ENCODE measurements around the gene KRT14. TPM values are rescaled to one million over a fixed set of nuclear protein-coding genes. Genes with fewer than 3 reads are reported as not detected.

Gene KRT14
- total RNA-seq, 4 donors from 2014 or later = 2.9 TPM; not detected in 3

- no peak overlapping the region for H3K27ac ChIP-seq (replicated peaks in 1 of 4)
- intact Hi-C loops (cut with DNase I) = no loop called here
- no peaks in the 10 kb centered on the region for H3K4me1 ChIP-seq
- H3K9me3 ChIP-seq = no peaks in the 10 kb centered on the region
- TF ChIP-seq POLR2A (IDR thresholded peaks at IDR 0.05; ENCODE audit: low read depth) = no peak
- no peak for TF ChIP-seq POLR2AphosphoS5 (IDR thresholded peaks at IDR 0.05)
- no peak for TF ChIP-seq CTCF (IDR thresholded peaks at IDR 0.05)
- TF ChIP-seq EP300 (IDR thresholded peaks at IDR 0.05) = no peak
- H3K27me3 ChIP-seq = peaks cover 0 to 34% (median 0%) of the 10 kb centered on the region in 4 donors
- no peak for DNase-seq (ENCODE audit: extremely low spot score)
- H3K4me3 ChIP-seq = no peak overlapping the region
- H3K36me3 ChIP-seq = no peaks in the 10 kb centered on the region
Measured at GRCh38 chr17:41565338-41565737, 21.4 kb downstream of the KRT14 start.

GRCh38 chr17:41563607-41564170 is 23.0 kb downstream of the KRT14 start:
- Histone ChIP-seq H3K4me1 (no peaks in the 10 kb centered on the region), H3K27me3 (peaks cover 0 to 39% (median 0%) of the 10 kb centered on the region in 4 donors), H3K27ac (replicated peaks in 1 of 4) (no peak overlapping the region), H3K36me3 (no peaks in the 10 kb centered on the region), H3K9me3 (no peaks in the 10 kb centered on the region), H3K4me3 (no peak overlapping the region)
- TF ChIP-seq CTCF (IDR thresholded peaks at IDR 0.05) (no peak), POLR2AphosphoS5 (IDR thresholded peaks at IDR 0.05) (no peak), POLR2A (IDR thresholded peaks at IDR 0.05; ENCODE audit: low read depth) (no peak), EP300 (IDR thresholded peaks at IDR 0.05) (no peak)
- intact Hi-C loops (cut with DNase I) = no loop called here
- no peak for DNase-seq (ENCODE audit: extremely low spot score)
- 37% methylated on average over 3 of the region's 3 CpGs for WGBS

DNA sequence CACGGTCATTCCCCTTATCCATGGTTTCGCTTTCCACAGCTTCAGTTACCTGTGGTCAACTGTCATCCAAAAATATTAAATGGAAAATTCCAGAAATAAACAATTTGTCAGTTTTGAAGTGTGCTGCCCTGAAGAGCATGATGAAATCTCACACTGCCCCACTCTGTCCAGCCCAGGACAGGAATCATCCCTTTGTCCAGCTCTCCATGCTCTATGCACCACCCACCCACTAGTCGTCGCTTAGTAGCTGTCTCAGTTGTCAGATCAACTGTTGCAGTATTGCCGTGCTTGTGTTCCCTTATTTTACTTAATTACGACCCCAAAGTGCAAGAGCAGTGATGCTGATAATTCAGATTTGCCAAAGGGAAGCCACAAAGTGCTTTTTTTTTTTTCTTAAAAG is 25.1 kb downstream of the KRT14 start:
- Histone ChIP-seq H3K27ac (replicated peaks in 1 of 4) (no peak overlapping the region), H3K36me3 (no peaks in the 10 kb centered on the region), H3K4me1 (no peaks in the 10 kb centered on the region), H3K4me3 (no peak overlapping the region), H3K9me3 (no peaks in the 10 kb centered on the region), H3K27me3 (peaks cover 0 to 42% (median 0%) of the 10 kb centered on the region in 4 donors)
- 80% methylated on average over 6 of the region's 6 CpGs for WGBS
- DNase-seq (ENCODE audit: extremely low spot score) = no peak
- no peak for TF ChIP-seq CTCF (IDR thresholded peaks at IDR 0.05)
- intact Hi-C loops (cut with DNase I) = no loop called here

DNA sequence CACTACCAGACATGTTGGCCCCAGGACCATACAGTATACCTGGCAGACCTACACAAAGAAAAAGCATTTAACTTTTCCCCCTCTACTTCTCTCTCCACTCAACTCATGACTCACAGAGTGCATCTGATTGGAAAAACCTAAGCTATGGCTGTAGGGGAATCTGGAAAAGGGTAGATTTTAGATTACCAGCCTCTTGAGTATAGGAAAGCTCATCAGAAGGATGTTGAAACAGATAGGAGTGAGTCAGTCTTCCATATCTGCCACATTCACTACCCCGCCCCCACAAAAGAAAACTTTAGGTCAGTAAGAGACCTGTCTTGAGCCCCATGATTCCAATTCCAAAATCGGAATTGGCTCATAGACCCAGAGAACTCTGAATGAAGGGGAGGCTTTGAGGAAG is 27.1 kb downstream of the KRT14 start:
- DNase-seq (ENCODE audit: extremely low spot score) = no peak
- WGBS = 89% methylated on average over 2 of the region's 2 CpGs
- H3K27me3 ChIP-seq = peaks cover 0 to 39% (median 0%) of the 10 kb centered on the region in 4 donors
- H3K9me3 ChIP-seq = no peaks in the 10 kb centered on the region
- TF ChIP-seq CTCF (IDR thresholded peaks at IDR 0.05) = no peak
- no peak for TF ChIP-seq POLR2A (IDR thresholded peaks at IDR 0.05; ENCODE audit: low read depth)
- no peak for TF ChIP-seq EP300 (IDR thresholded peaks at IDR 0.05)
- no peak for TF ChIP-seq POLR2AphosphoS5 (IDR thresholded peaks at IDR 0.05)
- no peaks in the 10 kb centered on the region for H3K36me3 ChIP-seq
- intact Hi-C loops (cut with DNase I) = no loop called here
- no peak overlapping the region for H3K4me3 ChIP-seq
- H3K27ac ChIP-seq (replicated peaks in 1 of 4) = no peak overlapping the region
- no peaks in the 10 kb centered on the region for H3K4me1 ChIP-seq

GRCh38 chr17:41556931-41557330 is 29.8 kb downstream of the KRT14 start:
- H3K4me3 ChIP-seq = no peak overlapping the region
- H3K36me3 ChIP-seq = no peaks in the 10 kb centered on the region
- H3K9me3 ChIP-seq = no peaks in the 10 kb centered on the region
- no peaks in the 10 kb centered on the region for H3K4me1 ChIP-seq
- H3K27ac ChIP-seq (replicated peaks in 1 of 4) = no peak overlapping the region
- DNase-seq (ENCODE audit: extremely low spot score) = no peak
- intact Hi-C loops (cut with DNase I) = no loop called here
- peaks cover 0 to 29% (median 0%) of the 10 kb centered on the region in 4 donors for H3K27me3 ChIP-seq
- 80% methylated on average over 5 of the region's 9 CpGs for WGBS
- TF ChIP-seq CTCF (IDR thresholded peaks at IDR 0.05) (no peak), POLR2A (IDR thresholded peaks at IDR 0.05; ENCODE audit: low read depth) (no peak), EP300 (IDR thresholded peaks at IDR 0.05) (no peak), POLR2AphosphoS5 (IDR thresholded peaks at IDR 0.05) (no peak)
